GM18498 (cell line): ENCODE results near the gene ARRB1.
"Not testable (repeated sequence)": the region's sequence is repeated elsewhere in the genome, so short reads cannot be mapped to it uniquely, and the experiment has no call there.

Source experiments
- ATAC-seq: cut with Tn5 transposase; IDR thresholded peaks from one replicate; pipeline ENCODE4 v1.9.1; 2021; ENCODE audit warnings: mild to moderate bottlenecking, moderate library complexity; ENCODE audit not compliant: unreplicated experiment

The ARRB1 gene

DNA sequence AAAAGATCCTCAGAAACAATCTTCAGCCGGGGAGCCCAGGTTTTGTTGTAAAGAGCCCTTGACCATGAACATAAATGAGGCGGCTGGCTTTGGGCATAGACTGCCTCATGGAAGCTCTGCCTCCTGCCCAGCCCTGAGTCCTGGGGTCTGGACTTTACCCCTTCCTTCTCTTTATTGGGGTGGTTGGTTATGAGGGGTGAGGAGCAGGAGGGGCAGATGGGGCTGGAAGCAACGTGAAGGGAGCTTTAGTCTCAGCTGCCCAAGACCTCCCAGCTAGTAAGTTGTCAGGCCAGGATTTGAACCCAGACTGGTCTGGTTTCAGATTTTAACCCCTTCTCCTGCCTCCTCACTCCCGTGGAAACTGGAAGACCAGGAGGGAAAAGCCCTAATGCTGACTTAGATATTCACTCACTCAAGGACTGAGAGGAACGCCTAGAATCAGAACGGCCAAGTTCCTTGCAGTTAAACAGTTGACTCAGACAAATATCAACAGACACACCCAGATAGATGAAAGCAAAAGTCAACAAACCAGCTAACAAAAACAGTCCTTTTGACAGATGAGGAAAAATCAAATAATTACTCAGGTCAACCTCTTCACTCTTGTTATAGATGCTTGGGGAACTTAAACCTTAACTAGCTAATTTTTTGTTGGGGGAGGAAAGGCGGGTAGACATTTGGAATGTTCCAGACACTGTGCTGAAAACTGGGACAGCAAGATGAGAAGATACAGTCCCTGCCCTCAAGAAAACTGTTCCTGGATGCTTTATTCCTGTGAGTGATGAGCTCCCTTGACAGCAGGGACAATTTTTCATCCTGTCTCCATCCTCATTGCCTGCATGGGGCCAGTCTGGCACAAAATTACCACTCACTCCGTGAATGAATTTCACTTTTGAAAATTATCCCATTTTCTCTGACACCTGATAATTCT lies 20.8 kb upstream of the ARRB1 start:
- no peak for ATAC-seq

DNA sequence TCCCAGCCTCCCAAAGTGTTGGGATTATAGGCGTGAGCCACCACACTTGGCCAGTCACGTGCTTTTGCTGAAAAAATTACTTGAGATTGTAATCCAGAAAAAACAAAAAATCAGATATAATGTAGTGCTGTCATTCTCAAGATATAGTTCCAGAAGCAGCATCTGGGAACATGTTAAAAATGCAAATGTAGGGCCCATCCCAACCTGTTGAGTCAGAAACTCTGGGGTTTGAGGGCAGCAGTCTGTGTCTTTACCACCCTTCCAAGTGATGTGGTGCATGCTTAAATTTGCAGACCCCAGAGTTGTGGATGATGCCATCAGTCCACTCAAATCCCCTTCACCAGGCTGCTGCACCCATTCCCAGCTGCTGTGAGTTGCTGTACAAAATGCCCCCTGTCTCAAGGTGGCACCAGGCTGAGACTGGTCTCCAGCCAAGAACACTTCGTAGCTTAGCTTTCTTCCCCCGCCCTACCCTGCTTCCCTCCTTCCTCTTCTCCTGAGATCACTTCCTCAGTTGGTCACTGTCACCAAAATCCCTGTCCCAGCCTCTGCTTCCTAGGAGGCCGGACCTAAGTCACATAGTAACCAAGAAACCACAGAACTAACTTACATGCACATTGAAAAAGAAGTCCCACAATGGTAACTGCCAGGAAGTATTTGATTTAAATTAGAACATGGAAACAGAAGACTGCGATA lies 18.2 kb upstream of the ARRB1 start:
- ATAC-seq: no peak

DNA sequence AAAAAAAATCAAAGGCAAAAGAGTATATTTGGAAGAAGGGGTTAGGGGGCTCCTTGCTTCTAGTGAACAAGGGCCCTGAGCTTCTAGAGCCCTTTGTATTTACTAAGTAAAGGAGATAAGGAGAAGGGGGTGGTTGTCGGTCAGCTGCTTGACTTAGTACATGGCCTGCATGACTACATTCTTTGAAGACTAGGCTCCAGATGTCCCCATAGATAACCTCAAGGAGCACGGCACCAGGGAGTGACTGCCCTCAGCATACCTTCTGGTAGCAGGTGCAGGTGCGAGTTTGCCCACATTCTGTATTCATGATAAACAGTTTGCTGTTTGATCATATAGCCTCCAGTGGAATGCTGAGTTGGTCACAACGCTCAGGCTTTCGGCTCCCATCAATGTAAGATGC lies 15.4 kb upstream of the ARRB1 start:
- not testable (repeated sequence) for ATAC-seq

DNA sequence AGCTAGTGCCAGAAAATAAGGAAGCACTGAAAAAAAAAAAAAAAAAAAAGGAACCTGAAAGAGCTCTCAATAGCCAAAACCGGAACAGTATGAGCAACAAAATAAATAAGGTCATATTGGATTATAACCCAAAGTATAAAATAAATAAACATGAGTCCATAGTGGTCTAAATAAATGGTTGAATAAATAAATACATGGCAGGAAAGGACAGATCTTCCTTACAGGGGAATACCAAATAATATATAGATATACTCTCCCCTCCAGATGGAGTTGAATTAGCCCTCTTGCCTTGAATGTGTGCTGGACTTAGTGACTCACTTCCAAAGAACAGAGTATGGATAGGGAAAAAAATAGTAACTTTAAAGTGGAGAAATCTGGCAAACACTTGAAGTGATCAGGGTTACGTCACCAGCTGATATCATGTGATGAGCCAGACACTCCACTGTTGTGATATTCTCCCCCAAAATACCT lies 14.3 kb upstream of the ARRB1 start:
- no peak for ATAC-seq

DNA sequence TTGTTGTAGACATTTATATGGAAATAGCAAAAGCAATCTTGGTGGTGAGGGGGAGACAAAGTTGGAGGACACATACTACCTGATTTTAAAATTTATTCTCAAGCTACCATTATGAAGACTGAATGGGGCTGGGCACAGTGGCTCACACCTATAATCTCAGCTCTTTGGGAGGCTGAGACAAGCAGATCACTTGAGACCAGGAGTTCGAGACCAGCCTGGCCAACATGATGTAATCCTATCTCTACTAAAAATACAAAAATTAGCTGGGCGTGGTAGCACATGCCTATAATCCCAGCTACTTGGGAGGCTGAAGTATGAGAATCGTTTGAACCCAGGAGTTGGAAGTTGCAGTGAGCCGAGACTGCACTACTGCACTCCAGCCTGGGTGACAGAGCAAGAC lies 10.8 kb upstream of the ARRB1 start:
- not testable (repeated sequence) for ATAC-seq

DNA sequence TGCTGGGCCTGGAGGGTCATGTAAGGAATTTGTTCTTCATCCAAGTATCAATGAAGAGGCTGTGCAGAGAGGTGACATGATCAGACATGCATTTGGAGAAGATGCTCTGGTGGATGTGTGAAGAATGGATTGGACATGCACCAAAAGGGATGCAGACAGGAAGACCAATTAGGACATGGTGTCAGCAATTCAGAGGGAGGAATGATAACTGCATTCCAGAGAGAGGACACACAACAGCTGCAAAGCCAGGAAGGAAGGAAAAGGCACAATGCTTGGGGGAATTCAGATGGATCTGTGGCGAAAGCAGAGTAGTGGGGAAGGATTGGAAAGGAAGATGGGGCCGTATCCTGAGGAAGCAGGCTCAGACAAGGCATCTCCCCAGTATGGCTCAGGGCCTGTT lies 5.2 kb upstream of the ARRB1 start:
- no peak for ATAC-seq

DNA sequence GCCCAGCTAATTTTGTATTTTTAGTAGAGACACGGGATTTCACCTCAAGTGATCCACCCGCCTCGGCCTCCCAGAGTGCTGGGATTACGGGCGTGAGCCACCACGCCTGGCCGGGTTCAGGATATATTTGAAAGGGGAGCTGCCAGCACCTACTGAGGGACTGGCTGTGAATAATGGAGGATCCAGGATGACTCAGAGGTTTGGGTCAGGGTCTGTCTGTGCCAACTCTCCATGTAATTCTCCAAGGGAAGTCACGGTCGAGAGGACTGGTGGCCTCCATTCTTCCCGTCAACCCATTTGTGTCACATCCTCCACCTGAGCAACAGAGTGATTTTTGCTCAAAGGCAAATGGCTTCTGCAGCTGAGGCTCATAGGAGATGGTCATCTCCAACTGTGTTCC lies 3.6 kb upstream of the ARRB1 start:
- ATAC-seq: no peak

DNA sequence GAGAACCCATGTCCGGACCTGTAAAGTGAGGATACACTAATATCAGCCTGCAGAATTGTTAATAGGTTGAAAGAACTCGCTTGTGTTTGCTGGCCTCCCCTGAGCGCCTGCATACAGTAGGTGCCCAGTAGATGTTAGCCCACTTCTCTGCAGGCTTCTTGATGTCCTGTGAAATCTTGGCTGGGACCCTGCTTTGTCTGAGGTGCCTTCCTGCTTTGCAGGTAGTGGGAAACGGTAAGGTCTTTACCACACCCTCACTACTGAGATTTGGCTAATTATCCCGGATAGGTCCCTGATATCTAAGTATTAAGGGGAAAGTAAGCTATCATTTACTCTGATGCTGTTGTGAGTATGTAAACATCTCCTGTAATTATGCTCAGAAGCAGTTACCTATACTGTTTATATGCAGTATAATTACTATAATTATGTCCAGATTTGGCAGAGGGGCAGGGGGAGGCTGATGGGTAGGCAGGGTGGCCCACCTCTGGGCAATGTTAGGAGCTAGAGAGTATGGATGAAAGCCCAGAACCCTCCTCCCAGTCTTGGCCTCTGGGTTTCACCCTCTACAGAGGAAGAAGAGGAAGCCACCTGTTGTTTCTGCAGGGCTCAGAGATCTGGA lies 1.2 kb upstream of the ARRB1 start:
- ATAC-seq: no peak

DNA sequence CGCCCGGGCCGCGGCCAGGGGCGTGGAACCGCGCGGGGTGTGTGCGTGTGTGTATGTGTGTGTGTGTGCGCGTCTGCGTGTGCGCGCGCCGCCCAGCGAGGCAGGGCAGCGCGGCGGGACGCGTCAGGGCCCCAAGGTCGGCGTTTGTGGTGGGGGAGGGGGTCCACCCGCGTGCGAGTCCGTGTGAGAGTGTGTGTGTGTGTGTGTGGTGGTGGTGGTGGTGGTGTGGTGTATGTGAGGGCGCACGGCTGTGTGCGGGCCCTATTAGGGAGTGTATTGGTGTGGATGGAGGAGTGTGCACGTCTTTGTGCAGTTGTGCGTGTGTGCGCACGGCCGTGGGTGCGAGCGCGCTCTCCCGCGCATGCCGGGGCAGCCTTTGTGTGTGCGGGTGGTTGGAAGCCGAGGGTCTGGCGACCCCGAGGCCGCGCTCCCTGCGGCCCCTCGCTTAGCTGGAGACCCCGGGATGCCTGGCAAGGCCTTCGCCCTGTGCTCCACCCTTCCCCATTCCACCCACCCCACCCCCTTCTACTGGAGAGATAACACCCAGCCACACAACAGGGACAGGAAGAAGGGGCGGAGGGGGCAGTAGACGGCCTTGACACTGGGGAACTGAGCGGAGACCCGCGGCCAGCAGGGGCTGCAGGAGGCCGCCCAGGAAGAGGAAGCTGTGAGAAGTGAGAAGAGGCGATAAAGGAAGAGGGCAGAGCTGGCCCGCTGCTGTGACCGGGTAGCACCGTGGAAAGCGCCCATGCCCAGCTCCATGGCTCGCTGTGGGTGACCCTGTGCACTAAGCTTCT lies 528 bp upstream of the ARRB1 start:
- ATAC-seq: no peak

DNA sequence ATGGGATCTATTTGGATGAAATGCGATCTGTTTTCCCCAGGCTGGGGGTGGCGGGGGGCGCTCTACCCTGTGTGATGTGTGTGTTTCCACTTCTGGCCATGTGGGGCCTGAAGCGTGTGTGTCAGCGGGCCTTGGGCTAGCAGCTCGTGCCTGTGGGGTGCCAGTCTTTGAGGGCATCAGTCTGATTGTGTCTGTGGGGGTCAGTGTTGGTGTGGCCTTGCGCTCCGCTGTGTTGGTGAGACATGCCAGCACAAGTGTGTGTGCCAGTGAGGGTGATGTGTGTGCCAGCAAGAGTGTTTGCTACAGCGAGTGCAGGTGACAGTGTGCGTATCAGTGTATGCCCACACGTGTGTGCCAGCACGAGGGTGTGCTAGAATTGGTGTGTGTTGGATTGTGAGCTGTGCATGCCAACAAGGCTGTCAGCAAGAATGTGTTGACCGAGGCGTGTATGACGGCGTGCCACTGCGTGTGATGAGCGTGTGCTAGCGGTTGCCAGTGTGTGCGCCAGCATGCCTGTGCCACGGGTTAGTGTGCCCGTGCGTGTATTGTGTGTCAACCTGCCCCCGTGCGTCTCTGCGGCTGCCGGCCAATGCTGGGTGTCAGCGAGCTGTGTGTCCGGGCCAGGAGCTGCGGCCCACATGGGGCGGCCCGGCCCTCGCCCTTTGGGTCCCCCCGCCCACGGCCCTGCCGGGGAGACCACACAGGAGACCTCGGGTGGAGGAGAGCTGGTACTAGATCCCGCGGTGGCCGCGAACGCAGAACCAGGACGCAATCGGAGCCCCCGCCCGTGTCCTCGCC lies 519 bp downstream of the ARRB1 start:
- ATAC-seq: no peak

DNA sequence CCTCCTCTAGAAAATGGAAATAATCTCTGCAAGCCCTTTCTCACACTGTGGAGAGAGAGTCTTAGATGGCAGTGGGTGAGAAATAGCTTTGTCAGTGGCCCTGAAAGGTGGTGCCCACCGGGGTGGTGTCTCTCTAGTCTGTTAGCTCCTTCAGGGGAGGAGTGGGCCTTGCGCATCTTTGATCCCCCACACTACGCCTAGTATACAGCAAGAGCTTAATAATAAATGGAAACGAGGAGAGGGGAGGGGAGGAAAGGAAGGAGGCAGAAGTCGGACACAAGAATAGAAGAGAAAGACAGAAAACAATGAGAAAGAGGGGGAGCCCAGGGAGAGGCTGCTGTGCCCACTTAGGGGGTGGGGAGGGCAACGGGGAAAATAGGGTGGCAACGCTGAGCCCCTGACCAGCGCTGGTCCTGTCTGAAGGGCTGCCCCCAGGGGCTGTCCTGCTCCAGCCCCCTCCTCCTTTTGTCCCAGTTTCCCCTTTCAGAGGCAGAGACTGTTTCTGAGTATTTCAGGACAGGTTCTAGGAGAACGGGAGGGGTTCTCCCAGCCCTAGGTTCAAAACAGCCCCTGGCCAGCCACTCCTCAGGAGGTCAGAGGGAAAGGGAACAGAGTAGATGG lies 1.2 kb downstream of the ARRB1 start:
- ATAC-seq: no peak

DNA sequence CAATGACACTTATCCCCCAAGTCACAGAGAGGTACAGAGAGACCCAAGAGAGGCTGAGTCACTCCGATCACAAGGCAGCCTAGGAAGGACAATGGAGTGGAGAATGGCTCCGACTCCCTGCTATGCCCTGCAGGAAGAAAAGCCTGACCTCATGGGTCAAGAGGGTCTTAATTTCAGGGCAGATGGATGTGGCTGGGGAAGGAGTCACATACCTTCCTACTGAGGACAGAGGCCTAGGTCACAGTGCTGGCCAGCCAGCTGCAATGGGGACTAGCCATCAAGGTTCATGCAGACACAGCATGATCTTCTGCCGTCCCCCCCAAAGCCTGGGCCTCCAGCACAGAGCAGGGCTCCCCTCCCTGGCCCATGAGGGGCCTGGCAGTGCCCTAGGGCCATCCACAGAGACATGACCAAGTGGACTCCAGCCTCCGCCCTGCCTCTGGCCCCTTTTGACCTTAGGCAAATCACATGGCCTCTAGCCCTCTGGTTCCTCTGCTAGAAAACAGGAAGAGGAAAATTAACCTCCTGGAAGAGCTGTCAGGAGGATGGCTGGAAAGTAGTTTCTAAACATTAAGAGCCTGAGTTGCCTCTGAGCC lies 1.8 kb downstream of the ARRB1 start:
- ATAC-seq: no peak

DNA sequence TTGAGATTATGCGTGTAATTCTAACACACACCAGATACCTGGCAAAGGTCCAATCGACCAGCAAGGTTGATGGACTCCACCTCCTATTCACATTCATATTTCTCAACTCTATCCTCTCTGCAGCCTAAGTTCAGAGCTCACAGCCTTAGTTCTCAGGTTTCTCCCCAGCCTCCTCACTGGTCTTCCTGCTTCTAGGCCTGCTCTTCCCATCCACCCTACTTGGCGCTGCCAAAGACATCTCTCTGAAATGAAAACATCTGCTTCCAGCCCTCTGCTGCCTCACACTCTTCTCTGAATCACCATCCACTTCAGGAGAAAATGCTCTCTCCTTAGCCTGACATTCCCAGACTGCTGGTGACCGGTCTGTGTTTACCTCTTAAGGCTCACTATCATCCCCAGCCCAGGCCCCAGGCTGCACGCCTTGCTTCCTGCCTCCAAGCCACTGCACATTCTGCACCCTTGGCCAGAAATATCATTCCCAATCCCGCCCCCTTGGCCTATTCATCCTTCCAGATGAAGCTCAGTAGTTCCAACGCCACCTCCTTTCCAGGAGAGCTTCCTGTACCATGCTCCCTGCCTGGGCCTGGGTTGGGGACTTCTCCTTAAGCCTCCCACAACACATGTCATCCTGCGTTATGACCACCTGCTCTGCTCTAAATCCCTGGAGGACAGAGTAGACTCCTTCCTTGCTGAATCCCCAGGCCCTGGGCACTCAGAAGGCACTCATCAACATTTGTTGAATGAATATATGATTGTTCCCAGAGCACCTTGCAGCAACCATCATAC lies 3.5 kb downstream of the ARRB1 start:
- no peak for ATAC-seq

DNA sequence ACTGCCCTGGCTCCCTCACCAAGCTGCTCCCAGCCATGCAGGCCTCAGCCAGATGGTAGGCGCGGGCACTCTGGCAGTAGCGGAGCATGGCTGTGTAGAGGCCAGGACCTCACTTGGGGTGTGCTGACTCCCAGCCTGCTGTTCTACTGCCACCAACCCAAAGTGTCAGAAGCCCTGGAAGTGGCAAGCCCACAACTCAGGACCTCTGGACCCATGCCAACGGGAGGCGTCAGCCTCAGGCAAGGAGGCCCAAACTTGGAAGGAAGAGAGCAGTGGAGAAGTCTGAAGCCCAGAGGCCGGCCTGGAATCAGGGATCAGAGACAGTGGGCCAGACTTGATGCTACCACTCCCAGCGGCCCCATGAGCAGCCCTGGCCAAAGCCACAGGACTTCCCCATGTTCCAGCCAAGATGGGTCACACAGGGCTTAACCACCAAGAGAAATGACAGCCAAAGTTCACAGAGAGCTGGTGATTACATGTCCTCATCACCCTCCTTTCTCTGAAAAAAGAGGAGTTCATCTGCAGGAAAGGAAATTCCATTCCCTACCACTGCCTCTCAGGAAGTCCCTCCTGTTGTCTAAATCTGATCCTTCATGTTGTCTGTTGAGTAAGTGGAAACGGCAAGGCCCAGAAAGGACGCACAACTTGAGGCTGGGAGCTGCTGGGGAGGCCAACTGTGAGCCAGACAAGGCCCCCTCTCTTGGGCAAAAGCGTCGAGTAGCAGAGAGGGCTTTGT lies 4.4 kb downstream of the ARRB1 start:
- no peak for ATAC-seq

DNA sequence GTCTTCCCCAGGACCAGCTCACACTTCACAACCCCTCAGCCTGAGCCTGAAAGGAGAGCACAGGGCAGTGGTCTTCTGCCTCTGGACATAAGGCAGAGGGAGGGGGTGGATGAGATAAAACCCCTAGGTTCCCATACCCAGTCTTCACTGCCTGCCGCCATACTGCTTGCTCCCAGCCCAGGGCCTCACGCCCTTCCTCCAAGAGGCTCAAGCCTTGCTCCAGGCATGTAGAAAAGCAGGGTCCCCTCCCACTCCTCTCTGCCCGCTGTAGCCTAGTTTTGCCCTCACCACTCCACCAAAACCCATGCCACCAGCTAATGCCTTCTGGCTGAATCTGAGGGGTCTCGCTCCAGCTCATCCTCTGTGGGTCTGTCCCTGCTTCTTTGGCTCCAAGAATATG lies 5.2 kb downstream of the ARRB1 start:
- no peak for ATAC-seq

DNA sequence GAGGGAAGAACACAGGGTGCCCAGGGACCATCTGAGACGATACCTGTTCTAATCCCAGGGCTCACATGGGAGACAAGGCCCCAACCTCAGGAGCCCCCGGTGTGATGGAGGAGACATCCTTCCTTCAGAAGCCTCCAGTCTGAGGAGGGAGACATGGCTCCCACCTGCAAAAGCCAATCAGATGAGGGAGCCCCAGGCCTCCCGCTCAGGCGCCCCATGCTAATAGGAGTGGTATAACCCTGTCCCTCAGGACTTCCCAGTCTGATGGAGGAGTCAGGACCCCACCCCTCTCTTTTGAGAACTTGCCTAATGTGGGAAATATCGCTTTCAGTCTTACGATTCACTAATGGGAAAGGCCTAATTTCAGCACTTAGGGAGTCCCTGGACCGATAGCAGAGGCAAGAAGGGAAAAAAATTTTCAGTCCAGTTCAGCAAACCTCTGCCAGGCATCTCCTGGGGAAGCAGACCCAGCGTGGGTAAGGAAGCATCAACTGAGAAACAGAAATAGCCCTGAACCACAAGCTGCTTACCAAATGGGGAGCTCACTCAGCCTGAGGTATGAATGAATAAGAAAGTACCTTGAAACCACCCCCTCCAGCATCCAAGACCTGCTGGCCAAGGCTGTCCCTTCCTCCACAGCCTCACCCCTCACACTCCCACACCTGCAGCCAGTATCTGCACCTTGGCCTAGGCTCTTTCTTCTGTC lies 5.9 kb downstream of the ARRB1 start:
- no peak for ATAC-seq

DNA sequence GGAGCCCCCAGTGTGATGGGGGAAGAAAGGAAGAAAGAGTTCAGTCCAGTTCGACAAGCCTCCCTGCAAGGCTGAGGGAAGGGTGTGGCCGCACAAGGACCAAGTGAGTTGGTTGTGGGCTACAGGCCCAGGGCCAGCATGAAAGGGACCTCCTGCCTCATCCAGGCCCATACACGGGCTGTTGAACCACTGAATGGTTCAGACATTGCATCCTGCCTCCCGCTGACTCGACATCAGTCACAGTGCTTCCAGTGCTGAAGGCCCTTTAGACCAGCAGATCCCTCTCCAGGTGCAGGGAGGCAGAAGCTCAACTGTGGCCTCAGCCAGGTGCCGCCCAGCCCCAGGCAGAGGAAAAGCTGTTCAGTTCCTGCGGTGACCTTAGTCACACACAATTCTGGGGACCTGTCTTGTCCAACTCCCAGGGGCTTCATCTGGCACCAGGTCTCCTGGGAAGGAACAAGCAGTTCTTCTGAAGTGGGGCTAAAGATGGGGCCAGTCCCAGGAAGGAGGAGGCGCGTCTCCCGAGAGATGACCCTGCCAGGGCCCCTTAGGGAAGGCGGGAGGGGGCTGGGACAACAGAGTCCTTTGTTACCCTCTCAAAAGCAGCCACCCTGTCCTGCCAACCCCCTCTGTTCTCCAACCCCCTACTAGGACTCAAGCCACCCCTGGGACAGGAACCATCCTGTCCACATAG lies 6.6 kb downstream of the ARRB1 start:
- no peak for ATAC-seq
